Activated CD4-positive, alpha-beta T cell treated with anti-CD3 and anti-CD28 coated beads, Interleukin-2, amount 10 ng/mL, durations not matched to agents 7 days and 5 days (primary cell): ENCODE measurements around the gene TPK1. TPM values are rescaled to one million over a fixed set of nuclear protein-coding genes. Genes with fewer than 3 reads are reported as not detected.

Experiments used
- CTCF ChIA-PET: fragments of 350-600 bp; sonication (Branson Sonifier 250); formaldehyde crosslinking; loops from one replicate; lab custom pipeline; 2021; ENCODE audit warnings: antibody characterized with exemption; lab: Charles Lee
- POLR2A ChIA-PET: fragments of 350-600 bp; sonication (Branson Sonifier 250); formaldehyde crosslinking; loops from one replicate; lab custom pipeline; 2021; ENCODE audit warnings: antibody characterized with exemption; lab: Charles Lee
- DNase-seq: peaks from one replicate; pipeline ENCODE4 v3.0.0-alpha.2; 2020
- H3K27ac Mint-ChIP-seq: one replicate; pipeline ENCODE4 v1.8.0; 2021; ENCODE audit warnings: mild to moderate bottlenecking, moderate library complexity, mixed read lengths
- H3K27me3 Mint-ChIP-seq: one replicate; pipeline ENCODE4 v1.8.0; 2021; ENCODE audit warnings: mixed read lengths
- H3K36me3 Mint-ChIP-seq: one replicate; pipeline ENCODE4 v1.8.0; 2021; ENCODE audit warnings: low read depth, mixed read lengths
- H3K4me1 Mint-ChIP-seq: one replicate; pipeline ENCODE4 v1.8.0; 2021; ENCODE audit warnings: mixed read lengths
- H3K4me3 Mint-ChIP-seq: one replicate; pipeline ENCODE4 v1.8.0; 2021; ENCODE audit warnings: mild to moderate bottlenecking, moderate library complexity, mixed read lengths
- H3K9me3 Mint-ChIP-seq: one replicate; pipeline ENCODE4 v1.8.0; 2021; ENCODE audit warnings: mixed read lengths
- total RNA-seq, 2 experiments: library from RNA; stranded (reverse); gene quantifications; one replicate each; pipeline ENCODE4 v1.2.3, GENCODE V29; 2021

The TPK1 gene
- total RNA-seq, 2 experiments from 2014 or later: 11.8 to 13.2 TPM

DNA sequence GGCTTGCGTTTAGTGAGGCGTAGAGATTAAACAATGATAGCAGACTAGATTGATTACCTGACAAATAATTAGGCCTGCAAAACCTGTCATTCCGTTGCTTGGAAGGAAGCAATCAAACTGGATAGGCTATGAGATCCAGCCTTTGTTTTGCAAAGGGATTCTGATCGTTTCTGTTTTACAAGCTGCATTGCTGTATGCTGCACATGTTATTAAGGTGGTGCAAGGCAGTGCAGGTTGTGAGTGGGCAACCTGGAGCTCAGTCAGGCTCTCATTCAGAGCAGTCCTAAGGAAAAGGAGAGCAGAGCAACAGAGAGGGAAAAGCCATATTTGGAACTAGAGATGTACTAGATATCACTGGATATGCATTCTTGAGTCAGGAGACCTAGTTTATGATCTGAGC, 425.4 kb downstream of the TPK1 start:
- H3K4me1 Mint-ChIP-seq: no peaks in the 10 kb centered on the region

DNA sequence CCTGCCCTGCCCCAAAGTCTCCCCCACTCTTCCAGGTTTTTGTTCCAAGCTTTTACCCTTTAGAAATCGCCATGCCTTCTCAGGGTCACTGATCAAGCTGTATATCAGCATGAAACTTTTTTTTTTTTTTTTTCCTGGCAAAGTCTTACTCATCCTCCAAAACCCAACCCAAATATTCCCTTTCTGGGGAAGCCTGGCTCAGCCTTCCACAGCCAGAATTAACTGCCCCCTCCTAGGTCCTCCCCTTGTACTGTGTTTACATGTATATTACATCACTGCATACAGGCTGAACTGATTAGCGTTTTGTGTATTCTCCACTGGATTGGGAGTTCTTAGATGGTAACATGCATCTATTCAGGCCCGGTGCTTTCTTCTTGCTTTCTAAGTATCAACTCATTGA, 427.7 kb downstream of the TPK1 start:
- ChIA-PET POLR2A (no interaction called here), CTCF (no interaction called here)
- Mint-ChIP-seq H3K4me3 (no peak overlapping the region), H3K27ac (no peak overlapping the region), H3K9me3 (no peaks in the 10 kb centered on the region), H3K36me3 (no peaks in the 10 kb centered on the region), H3K4me1 (no peaks in the 10 kb centered on the region), H3K27me3 (peaks cover 16% of the 10 kb centered on the region)
- DNase-seq: no peak

More for the DNA sequence above, 425.4 kb downstream of the TPK1 start:
- ChIA-PET CTCF (interaction anchor here (0.9 kb wide), 1 partner anchor 19 kb away, joined by 5 read pairs; no protein-coding TSS in a partner anchor), POLR2A (interaction anchor here (0.7 kb wide), 1 partner anchor 9 kb away, joined by 3 read pairs; no protein-coding TSS in a partner anchor)
- peaks cover 25% of the 10 kb centered on the region for H3K27me3 Mint-ChIP-seq
- H3K4me3 Mint-ChIP-seq: no peak overlapping the region
- no peaks in the 10 kb centered on the region for H3K9me3 Mint-ChIP-seq
- DNase-seq: no peak
- H3K36me3 Mint-ChIP-seq: no peaks in the 10 kb centered on the region
- H3K27ac Mint-ChIP-seq: no peak overlapping the region

DNA sequence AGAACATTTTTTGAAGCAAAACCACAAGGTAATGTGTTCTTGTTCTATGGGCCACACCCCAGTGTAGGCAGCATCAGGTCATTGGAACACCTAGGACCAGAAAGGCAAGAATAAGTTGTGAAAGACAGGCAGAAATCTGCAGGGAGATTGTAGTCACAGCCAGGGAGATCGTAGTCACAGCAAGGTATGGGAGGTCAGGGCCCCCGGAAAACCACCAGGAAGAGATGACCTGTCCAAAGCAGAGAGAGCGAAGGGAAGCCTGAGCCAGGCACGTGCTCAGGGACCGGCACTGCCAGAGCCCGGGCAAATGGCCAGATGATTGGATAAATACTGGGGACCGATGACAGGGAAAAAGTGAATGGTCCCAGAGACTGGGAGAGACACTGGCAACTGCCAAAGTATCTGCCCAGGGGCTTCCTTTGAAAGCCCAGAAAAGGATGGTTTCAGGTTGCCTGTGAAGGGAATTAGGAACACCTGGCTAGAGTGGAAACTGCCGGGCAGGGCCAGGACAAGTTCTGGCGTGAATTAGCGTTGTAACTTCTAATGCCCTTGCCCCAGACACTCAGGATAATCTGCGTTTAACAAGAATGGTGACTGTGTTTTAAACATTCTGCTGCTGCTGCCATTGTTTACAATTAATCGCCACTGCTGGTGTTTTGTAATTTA, 428.5 kb downstream of the TPK1 start:
- CTCF ChIA-PET: no interaction called here
- H3K9me3 Mint-ChIP-seq: no peaks in the 10 kb centered on the region
- no peaks in the 10 kb centered on the region for H3K36me3 Mint-ChIP-seq
- POLR2A ChIA-PET: no interaction called here
- peaks cover 16% of the 10 kb centered on the region for H3K27me3 Mint-ChIP-seq
- no peak overlapping the region for H3K4me3 Mint-ChIP-seq
- no peaks in the 10 kb centered on the region for H3K4me1 Mint-ChIP-seq
- DNase-seq: no peak
- no peak overlapping the region for H3K27ac Mint-ChIP-seq

DNA sequence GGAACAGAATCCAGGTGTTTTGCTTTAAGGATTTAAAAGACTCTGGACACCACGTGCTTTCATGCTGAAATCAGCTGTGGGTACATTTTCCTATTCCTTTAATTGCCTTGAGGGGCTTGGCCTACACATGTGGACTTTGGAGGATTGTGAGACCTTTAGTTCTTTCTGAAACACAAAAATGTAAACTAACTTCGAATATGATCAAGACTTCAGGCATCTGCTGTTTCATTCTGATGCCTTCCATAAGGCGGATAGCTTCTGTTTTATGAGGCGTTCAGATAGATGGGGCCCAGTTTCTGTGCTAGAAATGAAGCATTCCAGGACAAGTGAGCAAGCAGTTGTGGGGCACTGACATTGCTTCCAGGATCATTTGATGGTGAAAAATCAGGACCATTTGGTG, 430.9 kb downstream of the TPK1 start:
- ChIA-PET POLR2A (no interaction called here), CTCF (interaction anchor here (1.5 kb wide), 1 partner anchor 11 kb away, joined by 3 read pairs; no protein-coding TSS in a partner anchor)
- Mint-ChIP-seq H3K27me3 (peaks cover 13% of the 10 kb centered on the region), H3K27ac (no peak overlapping the region), H3K9me3 (no peaks in the 10 kb centered on the region), H3K4me3 (no peak overlapping the region), H3K36me3 (no peaks in the 10 kb centered on the region), H3K4me1 (no peaks in the 10 kb centered on the region)
- DNase-seq: no peak

DNA sequence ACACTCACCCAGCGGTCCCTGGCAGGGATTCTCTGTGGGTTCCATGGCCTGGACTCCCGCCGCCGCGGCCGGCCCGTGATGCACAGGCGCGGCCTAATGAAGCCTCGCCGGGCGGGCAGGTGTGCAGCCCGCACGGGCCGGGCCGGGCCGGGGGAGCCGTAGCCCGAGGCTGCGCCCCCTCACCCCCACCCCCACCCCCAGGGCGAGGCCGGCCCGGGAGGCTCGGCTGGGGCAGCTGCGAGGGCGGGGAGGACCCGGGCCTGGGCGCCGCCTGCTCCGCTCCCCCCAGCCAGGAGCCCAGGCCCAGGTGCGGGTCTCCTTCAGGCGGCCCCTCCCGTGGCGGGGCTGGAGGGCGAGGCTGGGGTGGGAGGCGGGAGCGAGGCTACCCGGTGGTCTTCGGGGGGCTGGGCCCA, 432.2 kb downstream of the TPK1 start, which contains the start of gene NOBOX:
Gene NOBOX, minus strand, starts transcription at position 45 of the 413 bp plus-strand sequence.
- H3K27ac Mint-ChIP-seq: no peak within 1 kb of the TSS
- POLR2A ChIA-PET: no interaction called here
- no peaks in the 10 kb centered on the region for H3K36me3 Mint-ChIP-seq
- H3K4me1 Mint-ChIP-seq: no peaks in the 10 kb centered on the region
- peaks cover 12% of the 10 kb centered on the region for H3K27me3 Mint-ChIP-seq
- H3K9me3 Mint-ChIP-seq: no peaks in the 10 kb centered on the region
- no peak for DNase-seq
- CTCF ChIA-PET: no interaction called here
- no peak within 1 kb of the TSS for H3K4me3 Mint-ChIP-seq

DNA sequence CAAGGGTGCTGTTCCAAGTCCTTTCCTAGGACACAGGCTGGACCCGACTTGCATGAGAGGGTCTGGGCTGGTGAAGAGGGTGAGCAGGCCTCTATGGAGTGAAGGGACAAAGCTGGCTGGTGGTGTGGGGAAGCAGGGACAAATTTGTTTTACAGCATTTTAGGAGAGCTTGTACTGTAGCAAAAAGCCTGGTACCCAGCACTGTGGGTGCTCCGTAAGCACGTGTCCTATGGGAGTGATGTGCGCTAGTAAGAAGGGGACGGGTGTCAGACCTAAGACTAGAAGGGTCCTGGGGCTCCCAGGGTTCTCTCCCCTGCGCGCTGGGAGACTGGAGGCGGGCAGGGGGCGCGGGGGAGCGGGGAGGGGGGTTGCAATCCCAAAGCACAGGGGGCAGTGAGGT, 432.8 kb downstream of the TPK1 start:
- ChIA-PET POLR2A (no interaction called here), CTCF (no interaction called here)

More for the DNA sequence above, 432.8 kb downstream of the TPK1 start:
- no peak overlapping the region for H3K27ac Mint-ChIP-seq
- H3K4me1 Mint-ChIP-seq: no peaks in the 10 kb centered on the region
- H3K4me3 Mint-ChIP-seq: no peak overlapping the region
- H3K9me3 Mint-ChIP-seq: no peaks in the 10 kb centered on the region
- H3K27me3 Mint-ChIP-seq: peaks cover 8% of the 10 kb centered on the region
- DNase-seq: no peak
- H3K36me3 Mint-ChIP-seq: no peaks in the 10 kb centered on the region
